HepG2 (cell line): ENCODE results near the gene MLX. TPM values are rescaled to one million over a fixed set of nuclear protein-coding genes. Genes with fewer than 3 reads are reported as not detected.

Experiments
- ESRRA ChIP-seq: sonication (generic); formaldehyde crosslinking; IDR thresholded peaks from 2 replicates; pipeline ENCODE4 v1.5.1; 2020; ENCODE audit warnings: mild to moderate bottlenecking, low read depth, missing genetic modification reagents
- FOXK2 ChIP-seq: fragments of 450-650 bp; IDR thresholded peaks from 2 replicates; pipeline ENCODE4 v1.6.1; 2016
- MAFK ChIP-seq, 2 experiments: IDR thresholded peaks in 1 of 2; conservative IDR thresholded peaks in 1 of 2; 2 replicates each; pipeline ENCODE4 v1.6.1; 2011; ENCODE audit warnings: improper control_type of control experiment in 2 of 2, low read length in 2 of 2
- RORA ChIP-seq: sonication (generic); formaldehyde crosslinking; IDR thresholded peaks from 2 replicates; pipeline ENCODE4 v1.5.0; 2020; ENCODE audit warnings: mild to moderate bottlenecking, missing genetic modification reagents, moderate library complexity
- SP4 ChIP-seq: sonication (generic); formaldehyde crosslinking; IDR thresholded peaks from 2 replicates; pipeline ENCODE4 v1.8.1; 2023; ENCODE audit warnings: mild to moderate bottlenecking, missing genetic modification reagents
- ZKSCAN8 ChIP-seq: IDR thresholded peaks from 2 replicates; pipeline ENCODE4 v1.6.1; 2016; ENCODE audit warnings: borderline replicate concordance, missing genetic modification reagents, missing compliant biosample characterization
- ZNF331 ChIP-seq: sonication (generic); formaldehyde crosslinking; IDR thresholded peaks from 2 replicates; pipeline ENCODE4 v1.4.0; 2020; ENCODE audit warnings: missing genetic modification reagents
- ZNF432 ChIP-seq: sonication (generic); formaldehyde crosslinking; IDR thresholded peaks from 2 replicates; pipeline ENCODE4 v1.5.0; 2020; ENCODE audit warnings: missing genetic modification reagents, mild to moderate bottlenecking, borderline replicate concordance
- ZNF556 ChIP-seq: sonication (generic); formaldehyde crosslinking; IDR thresholded peaks from 2 replicates; pipeline ENCODE4 v1.4.0; 2020; ENCODE audit warnings: mild to moderate bottlenecking, missing genetic modification reagents, borderline replicate concordance
- ZNF558 ChIP-seq: sonication (generic); formaldehyde crosslinking; IDR thresholded peaks from 2 replicates; pipeline ENCODE4 v1.9.0; 2022; ENCODE audit warnings: mild to moderate bottlenecking, missing genetic modification reagents, borderline replicate concordance
- polyA plus RNA-seq, 8 experiments: library from polyadenylated mRNA; depleted of rRNA in 3 of 8; stranded (reverse) in 7 of 8; unstranded in 1 of 8; fragments of >200 nt; fragmentation: Illumina TruSeq in 4 of 8; extraction: Trizol in 4 of 8; gene quantifications; 2 replicates each; pipeline versions ENCODE4 v1.2.1 to v1.2.3, GENCODE V29; 2011 to 2016; ENCODE audit warnings: low read depth in 4 of 8, missing spikeins in 1 of 8, mixed read lengths in 1 of 8; ENCODE audit not compliant: insufficient read depth in 1 of 8
- total RNA-seq, 5 experiments: library from RNA; depleted of rRNA; stranded (reverse); fragments of >200 nt; fragmentation: Illumina TruSeq; extraction: Trizol; gene quantifications; 2 replicates each; pipeline ENCODE4 v1.2.3, GENCODE V29; 2016; ENCODE audit warnings: low read depth in 1 of 5
- TF ChIP-seq, protein P1 (sequence below), 2 experiments: sonication (generic) in 1 of 2; formaldehyde crosslinking in 1 of 2; IDR thresholded peaks; 2 replicates each; pipeline versions ENCODE4 v1.6.1 to v1.9.0; 2014 to 2022; ENCODE audit warnings: antibody characterized with exemption in 1 of 2, borderline replicate concordance in 1 of 2, inconsistent platforms in 1 of 2, low read depth in 1 of 2, missing genetic modification reagents in 1 of 2
- TF ChIP-seq, protein P2 (sequence below): sonication (generic); formaldehyde crosslinking; IDR thresholded peaks from 2 replicates; pipeline ENCODE4 v1.9.0; 2021; ENCODE audit warnings: missing genetic modification reagents, mild to moderate bottlenecking, borderline replicate concordance
- TF ChIP-seq, protein P3 (sequence below): sonication (generic); formaldehyde crosslinking; IDR thresholded peaks from 2 replicates; pipeline ENCODE4; 2020; ENCODE audit warnings: missing genetic modification reagents, mild to moderate bottlenecking, borderline replicate concordance
- TF ChIP-seq, protein P4 (sequence below): sonication (generic); formaldehyde crosslinking; IDR thresholded peaks from 2 replicates; pipeline ENCODE4 v1.8.1; 2023; ENCODE audit warnings: missing genetic modification reagents, mild to moderate bottlenecking, borderline replicate concordance

The MLX gene
- total and polyA plus RNA-seq, 2 of the 13 experiments (the other 11 are each of a cell fraction or from before 2014, with no cell fraction given) = 38.9 to 74.4 TPM

DNA sequence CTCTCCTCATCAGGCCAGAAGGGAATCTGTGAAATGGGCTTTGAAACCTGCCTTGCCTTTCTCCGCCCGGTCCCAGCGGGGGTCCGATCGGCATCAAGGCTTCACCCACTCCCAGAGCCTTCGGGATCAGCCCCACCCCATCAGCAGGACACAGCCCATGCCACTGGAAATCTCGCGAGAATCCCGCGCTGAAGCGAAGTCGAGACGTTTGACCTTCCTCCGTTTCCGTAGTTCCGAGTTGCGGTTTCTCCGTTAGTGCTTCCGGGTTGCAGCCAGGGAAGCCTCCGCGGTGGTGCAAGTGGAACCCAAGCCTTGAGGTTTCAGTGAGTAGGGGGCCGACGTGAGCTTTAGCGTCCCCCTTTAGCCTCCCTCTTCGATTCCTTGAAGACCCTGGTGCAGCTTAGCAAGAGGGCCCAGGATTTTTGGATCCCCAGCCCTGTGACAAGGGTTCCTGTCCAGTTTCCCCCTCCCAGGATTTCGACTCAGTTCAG, 5.0 kb upstream of the MLX start, which contains the start of gene COASY (continued):
- TF ChIP-seq, protein P1, sequence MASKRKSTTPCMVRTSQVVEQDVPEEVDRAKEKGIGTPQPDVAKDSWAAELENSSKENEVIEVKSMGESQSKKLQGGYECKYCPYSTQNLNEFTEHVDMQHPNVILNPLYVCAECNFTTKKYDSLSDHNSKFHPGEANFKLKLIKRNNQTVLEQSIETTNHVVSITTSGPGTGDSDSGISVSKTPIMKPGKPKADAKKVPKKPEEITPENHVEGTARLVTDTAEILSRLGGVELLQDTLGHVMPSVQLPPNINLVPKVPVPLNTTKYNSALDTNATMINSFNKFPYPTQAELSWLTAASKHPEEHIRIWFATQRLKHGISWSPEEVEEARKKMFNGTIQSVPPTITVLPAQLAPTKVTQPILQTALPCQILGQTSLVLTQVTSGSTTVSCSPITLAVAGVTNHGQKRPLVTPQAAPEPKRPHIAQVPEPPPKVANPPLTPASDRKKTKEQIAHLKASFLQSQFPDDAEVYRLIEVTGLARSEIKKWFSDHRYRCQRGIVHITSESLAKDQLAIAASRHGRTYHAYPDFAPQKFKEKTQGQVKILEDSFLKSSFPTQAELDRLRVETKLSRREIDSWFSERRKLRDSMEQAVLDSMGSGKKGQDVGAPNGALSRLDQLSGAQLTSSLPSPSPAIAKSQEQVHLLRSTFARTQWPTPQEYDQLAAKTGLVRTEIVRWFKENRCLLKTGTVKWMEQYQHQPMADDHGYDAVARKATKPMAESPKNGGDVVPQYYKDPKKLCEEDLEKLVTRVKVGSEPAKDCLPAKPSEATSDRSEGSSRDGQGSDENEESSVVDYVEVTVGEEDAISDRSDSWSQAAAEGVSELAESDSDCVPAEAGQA (IDR thresholded peaks at IDR 0.05; ENCODE audit: low read depth) = no peak; the same call in 1 of the 2 replicates
- TF ChIP-seq, protein P1 (CRISPR knock-in tag; IDR thresholded peaks at IDR 0.05; ENCODE audit: borderline replicate concordance) = 0 out of 2 replicates have a peak, but pooled peaks have one; percentile 19
- TF ChIP-seq FOXK2 (peak; percentile 63; the same call in 1 of the 2 replicates), MAFK (conservative IDR thresholded peaks at IDR 0.05 in 1 of 2, IDR thresholded peaks at IDR 0.05 in 1 of 2; ENCODE audit: low read length in 2 of 2) (0 out of 4 replicates have a peak, but pooled peaks of 1 of the 2 experiments have one; percentile 4), ESRRA (CRISPR knock-in tag) (no peak; the same call in 1 of the 2 replicates), ZKSCAN8 (CRISPR knock-in tag) (peak; percentile 87), ZNF556 (peak; percentile 66), ZNF432 (CRISPR knock-in tag) (no peak), ZNF331 (peak; percentile 60), SP4 (CRISPR knock-in tag) (no peak; the same call in none of the 2 replicates), ZNF558 (no peak), RORA (no peak)
- TF ChIP-seq, protein P2, sequence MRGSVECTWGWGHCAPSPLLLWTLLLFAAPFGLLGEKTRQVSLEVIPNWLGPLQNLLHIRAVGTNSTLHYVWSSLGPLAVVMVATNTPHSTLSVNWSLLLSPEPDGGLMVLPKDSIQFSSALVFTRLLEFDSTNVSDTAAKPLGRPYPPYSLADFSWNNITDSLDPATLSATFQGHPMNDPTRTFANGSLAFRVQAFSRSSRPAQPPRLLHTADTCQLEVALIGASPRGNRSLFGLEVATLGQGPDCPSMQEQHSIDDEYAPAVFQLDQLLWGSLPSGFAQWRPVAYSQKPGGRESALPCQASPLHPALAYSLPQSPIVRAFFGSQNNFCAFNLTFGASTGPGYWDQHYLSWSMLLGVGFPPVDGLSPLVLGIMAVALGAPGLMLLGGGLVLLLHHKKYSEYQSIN (CRISPR knock-in tag) = no peak
- TF ChIP-seq, protein P3, sequence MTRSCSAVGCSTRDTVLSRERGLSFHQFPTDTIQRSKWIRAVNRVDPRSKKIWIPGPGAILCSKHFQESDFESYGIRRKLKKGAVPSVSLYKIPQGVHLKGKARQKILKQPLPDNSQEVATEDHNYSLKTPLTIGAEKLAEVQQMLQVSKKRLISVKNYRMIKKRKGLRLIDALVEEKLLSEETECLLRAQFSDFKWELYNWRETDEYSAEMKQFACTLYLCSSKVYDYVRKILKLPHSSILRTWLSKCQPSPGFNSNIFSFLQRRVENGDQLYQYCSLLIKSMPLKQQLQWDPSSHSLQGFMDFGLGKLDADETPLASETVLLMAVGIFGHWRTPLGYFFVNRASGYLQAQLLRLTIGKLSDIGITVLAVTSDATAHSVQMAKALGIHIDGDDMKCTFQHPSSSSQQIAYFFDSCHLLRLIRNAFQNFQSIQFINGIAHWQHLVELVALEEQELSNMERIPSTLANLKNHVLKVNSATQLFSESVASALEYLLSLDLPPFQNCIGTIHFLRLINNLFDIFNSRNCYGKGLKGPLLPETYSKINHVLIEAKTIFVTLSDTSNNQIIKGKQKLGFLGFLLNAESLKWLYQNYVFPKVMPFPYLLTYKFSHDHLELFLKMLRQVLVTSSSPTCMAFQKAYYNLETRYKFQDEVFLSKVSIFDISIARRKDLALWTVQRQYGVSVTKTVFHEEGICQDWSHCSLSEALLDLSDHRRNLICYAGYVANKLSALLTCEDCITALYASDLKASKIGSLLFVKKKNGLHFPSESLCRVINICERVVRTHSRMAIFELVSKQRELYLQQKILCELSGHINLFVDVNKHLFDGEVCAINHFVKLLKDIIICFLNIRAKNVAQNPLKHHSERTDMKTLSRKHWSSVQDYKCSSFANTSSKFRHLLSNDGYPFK = peak; percentile 83; the same call in 1 of the 2 replicates
- TF ChIP-seq, protein P4, sequence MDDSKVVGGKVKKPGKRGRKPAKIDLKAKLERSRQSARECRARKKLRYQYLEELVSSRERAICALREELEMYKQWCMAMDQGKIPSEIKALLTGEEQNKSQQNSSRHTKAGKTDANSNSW (CRISPR knock-in tag) = no peak; the same call in 1 of the 2 replicates
